HEK293 (cell line): ENCODE data around the gene ATP6V0A4.
A peak's percentile ranks its signal among the peaks of the same experiment; 100 is the strongest.

Experiments used
- CTCF ChIA-PET: fragments of 350-600 bp; formaldehyde crosslinking; extraction: SDS; loops from one replicate; lab custom pipeline; 2021; ENCODE audit warnings: antibody characterized with exemption; lab: Yijun Ruan, JAX
- POLR2A ChIA-PET: fragments of 300-600 bp; formaldehyde crosslinking; extraction: SDS; loops from one replicate; lab custom pipeline; 2020; ENCODE audit warnings: antibody characterized with exemption, inconsistent platforms; lab: Yijun Ruan, JAX
- H3K27ac ChIP-seq: fragments of 200-500 bp; sonication (Bioruptor generic); 2 replicates; pipeline ENCODE4 v1.5.1; 2014; ENCODE audit warnings: low read depth, low read length, control low read depth, inconsistent platforms; ENCODE audit errors: extremely low read depth
- H3K36me3 ChIP-seq, 2 experiments: fragments of 200-500 bp in 1 of 2; sonication (Bioruptor generic) in 1 of 2; 1 replicate in 1 of 2; 2 replicates in 1 of 2; pipeline ENCODE4 v1.5.1; 2014 to 2017; ENCODE audit warnings: inconsistent platforms in 2 of 2, low read length in 2 of 2; ENCODE audit not compliant: control insufficient read depth in 2 of 2, insufficient read depth in 1 of 2
- H3K4me1 ChIP-seq: fragments of 200-500 bp; sonication (Bioruptor generic); 2 replicates; pipeline ENCODE4 v1.5.1; 2014; ENCODE audit warnings: mild to moderate bottlenecking, low read length, inconsistent platforms; ENCODE audit not compliant: control insufficient read depth, insufficient read depth
- H3K4me3 ChIP-seq: 2 replicates; pipeline ENCODE4 v1.5.1; 2011; ENCODE audit warnings: low read depth, mild to moderate bottlenecking, control low read depth, low read length, moderate library complexity
- H3K9me3 ChIP-seq: fragments of 200-500 bp; sonication (Bioruptor generic); 2 replicates; pipeline ENCODE4 v1.5.1; 2014; ENCODE audit warnings: low read depth, low read length, inconsistent platforms; ENCODE audit not compliant: control insufficient read depth, insufficient read depth
- CTCF ChIP-seq: fragments of 450-650 bp; formaldehyde crosslinking; IDR thresholded peaks from 2 replicates; pipeline ENCODE4 v1.5.1; 2016; ENCODE audit warnings: missing biosample characterization, missing genetic modification characterization
- GLIS1 ChIP-seq: fragments of 450-650 bp; formaldehyde crosslinking; IDR thresholded peaks from 2 replicates; pipeline ENCODE4 v1.5.1; 2016; ENCODE audit warnings: missing biosample characterization, missing genetic modification characterization
- HOXA7 ChIP-seq: sonication (generic); formaldehyde crosslinking; IDR thresholded peaks from 2 replicates; pipeline ENCODE4 v1.8.1; 2022; ENCODE audit warnings: missing genetic modification reagents, borderline replicate concordance
- KLF16 ChIP-seq: fragments of 450-650 bp; formaldehyde crosslinking; IDR thresholded peaks from 2 replicates; pipeline ENCODE4 v1.5.1; 2017; ENCODE audit warnings: missing biosample characterization, missing genetic modification characterization
- SP3 ChIP-seq: fragments of 450-650 bp; formaldehyde crosslinking; IDR thresholded peaks from 2 replicates; pipeline ENCODE4 v1.5.1; 2016; ENCODE audit warnings: missing biosample characterization, missing genetic modification characterization
- SP7 ChIP-seq: fragments of 450-650 bp; formaldehyde crosslinking; IDR thresholded peaks from 2 replicates; pipeline ENCODE4 v1.5.1; 2016; ENCODE audit warnings: missing biosample characterization, missing genetic modification characterization
- ZBTB10 ChIP-seq: fragments of 450-650 bp; formaldehyde crosslinking; IDR thresholded peaks from 2 replicates; pipeline ENCODE4 v1.5.1; 2016; ENCODE audit warnings: missing biosample characterization, missing genetic modification characterization
- ZBTB17 ChIP-seq: fragments of 450-650 bp; formaldehyde crosslinking; IDR thresholded peaks from 2 replicates; pipeline ENCODE4 v1.5.1; 2016; ENCODE audit warnings: missing biosample characterization, missing genetic modification characterization
- ZFHX2 ChIP-seq: fragments of 450-650 bp; formaldehyde crosslinking; conservative IDR thresholded peaks from 2 replicates; pipeline ENCODE4 v1.5.1; 2016; ENCODE audit warnings: missing biosample characterization, missing genetic modification characterization
- ZNF112 ChIP-seq: fragments of 450-650 bp; formaldehyde crosslinking; IDR thresholded peaks from 2 replicates; pipeline ENCODE4 v1.5.0; 2017; ENCODE audit warnings: missing biosample characterization, missing genetic modification characterization
- ZNF146 ChIP-seq: fragments of 450-650 bp; formaldehyde crosslinking; IDR thresholded peaks from 2 replicates; pipeline ENCODE4 v1.5.1; 2016; ENCODE audit warnings: missing biosample characterization, missing genetic modification characterization
- ZNF335 ChIP-seq: fragments of 450-650 bp; formaldehyde crosslinking; conservative IDR thresholded peaks from 2 replicates; pipeline ENCODE4 v1.5.1; 2016; ENCODE audit warnings: missing biosample characterization, missing genetic modification characterization
- ZNF354C ChIP-seq: fragments of 450-650 bp; formaldehyde crosslinking; IDR thresholded peaks from 2 replicates; pipeline ENCODE4 v1.5.1; 2016; ENCODE audit warnings: missing biosample characterization, missing genetic modification characterization, low read depth, borderline replicate concordance
- ZNF37A ChIP-seq: fragments of 450-650 bp; IDR thresholded peaks from 2 replicates; pipeline ENCODE4 v1.5.1; 2018; ENCODE audit warnings: missing biosample characterization, missing genetic modification characterization
- ZNF404 ChIP-seq: fragments of 450-650 bp; formaldehyde crosslinking; IDR thresholded peaks from 2 replicates; pipeline ENCODE4 v1.5.1; 2017; ENCODE audit warnings: missing biosample characterization, missing genetic modification characterization
- ZNF426 ChIP-seq: fragments of 450-650 bp; formaldehyde crosslinking; IDR thresholded peaks from 2 replicates; pipeline ENCODE4 v1.5.1; 2017; ENCODE audit warnings: missing biosample characterization, missing genetic modification characterization, mild to moderate bottlenecking, inconsistent platforms, moderate library complexity
- ZNF548 ChIP-seq: fragments of 450-650 bp; formaldehyde crosslinking; IDR thresholded peaks from 2 replicates; pipeline ENCODE4 v1.5.1; 2016; ENCODE audit warnings: missing biosample characterization, missing genetic modification characterization
- ZNF610 ChIP-seq: fragments of 450-650 bp; formaldehyde crosslinking; IDR thresholded peaks from 2 replicates; pipeline ENCODE4 v1.5.1; 2016; ENCODE audit warnings: missing biosample characterization, missing genetic modification characterization, borderline replicate concordance
- ZNF704 ChIP-seq: fragments of 450-650 bp; formaldehyde crosslinking; IDR thresholded peaks from 2 replicates; pipeline ENCODE4 v1.5.1; 2016; ENCODE audit warnings: missing biosample characterization, missing genetic modification characterization
- ZNF768 ChIP-seq: fragments of 450-650 bp; formaldehyde crosslinking; IDR thresholded peaks from 2 replicates; pipeline ENCODE4 v1.5.1; 2018; ENCODE audit warnings: missing biosample characterization, mild to moderate bottlenecking, missing genetic modification characterization
- ZNF785 ChIP-seq: fragments of 450-650 bp; formaldehyde crosslinking; IDR thresholded peaks from 2 replicates; pipeline ENCODE4 v1.5.1; 2016; ENCODE audit warnings: missing biosample characterization, missing genetic modification characterization
- ZNF792 ChIP-seq: fragments of 450-650 bp; formaldehyde crosslinking; IDR thresholded peaks from 2 replicates; pipeline ENCODE4 v1.5.1; 2016; ENCODE audit warnings: missing biosample characterization, missing genetic modification characterization

ATP6V0A4 gene

GRCh38 chr7:138755842-138756590 lies 42.0 kb downstream of the ATP6V0A4 start (continued):
- no peak for TF ChIP-seq ZNF704
- no peak for TF ChIP-seq ZNF548 (tag by site-specific recombination)
- TF ChIP-seq ZNF792 (tag by site-specific recombination) = no peak
- no peak for TF ChIP-seq SP7
- TF ChIP-seq ZNF785 (tag by site-specific recombination) = no peak
- TF ChIP-seq, all 188 proteins: peak for 0

GRCh38 chr7:138755331-138755747 lies 42.7 kb downstream of the ATP6V0A4 start:
- no peaks in the 10 kb centered on the region for H3K36me3 ChIP-seq
- no peak overlapping the region for H3K27ac ChIP-seq
- no peaks in the 10 kb centered on the region for H3K4me1 ChIP-seq
- H3K9me3 ChIP-seq = no peaks in the 10 kb centered on the region
- CTCF ChIA-PET = interaction anchor here (2.2 kb wide), 1 partner anchor 17 kb away, joined by 6 read pairs; no protein-coding TSS in a partner anchor
- no peak overlapping the region for H3K4me3 ChIP-seq
- POLR2A ChIA-PET = interaction anchor here (0.6 kb wide), 1 partner anchor 1112 kb away, joined by 11 read pairs; no protein-coding TSS in a partner anchor
- TF ChIP-seq ZBTB17 (0 out of 2 replicates have a peak, but pooled peaks have one; percentile 12), ZFHX2 (tag by site-specific recombination) (no peak), GLIS1 (tag by site-specific recombination) (peak; percentile 26; the same call in 1 of the 2 replicates)

- Histone ChIP-seq H3K27ac (no peak overlapping the region), H3K36me3 (no peaks in the 10 kb centered on the region), H3K4me1 (no peaks in the 10 kb centered on the region), H3K9me3 (no peaks in the 10 kb centered on the region), H3K4me3 (no peak overlapping the region)
- TF ChIP-seq ZNF404 (tag by site-specific recombination) (no peak), ZNF768 (tag by site-specific recombination) (no peak), HOXA7 (no peak)
- ChIA-PET CTCF (no interaction called here), POLR2A (no interaction called here)
These were observed 44.4 kb downstream of the ATP6V0A4 start for GRCh38 chr7:138753610-138754009.

- ChIA-PET POLR2A (no interaction called here), CTCF (interaction anchor here (0.7 kb wide), 1 partner anchor 592 kb away, joined by 3 read pairs; no protein-coding TSS in a partner anchor)
- no peak overlapping the region for H3K27ac ChIP-seq
- H3K4me3 ChIP-seq = no peak overlapping the region
- H3K4me1 ChIP-seq = no peaks in the 10 kb centered on the region
- no peaks in the 10 kb centered on the region for H3K36me3 ChIP-seq
- no peaks in the 10 kb centered on the region for H3K9me3 ChIP-seq
- TF ChIP-seq ZNF112 (tag by site-specific recombination) = no peak
- no peak for TF ChIP-seq SP3 (tag by site-specific recombination)
- no peak for TF ChIP-seq KLF16 (tag by site-specific recombination)
- TF ChIP-seq ZNF354C (tag by site-specific recombination) = no peak
- TF ChIP-seq ZNF610 (tag by site-specific recombination) = no peak
- TF ChIP-seq ZBTB10 = no peak
- TF ChIP-seq ZNF146 = no peak
- no peak for TF ChIP-seq CTCF (tag by site-specific recombination)
- TF ChIP-seq ZNF335 (tag by site-specific recombination) = no peak
- no peak for TF ChIP-seq ZNF37A (tag by site-specific recombination)
- TF ChIP-seq ZNF426 = no peak
These were observed 44.9 kb downstream of the ATP6V0A4 start for GRCh38 chr7:138753150-138753518.
